GF-D8 (cell line): ENCODE measurements around the gene NLRC5.
"Not testable (repeated sequence)": the region's sequence is repeated elsewhere in the genome, so short reads cannot be mapped to it uniquely, and the experiment has no call there.

Experiments
- DNase-seq: peaks from one replicate; lab custom pipeline; 2025; lab: John Stamatoyannopoulos, UW

The NLRC5 gene

GRCh38 chr16:57000271-57001025 lies 11.1 kb downstream of the NLRC5 start:
- no peak for DNase-seq

- DNase-seq = no peak
Observed at GRCh38 chr16:57001026-57001679, 11.8 kb downstream of the NLRC5 start.

GRCh38 chr16:57003439-57004386 lies 14.4 kb downstream of the NLRC5 start:
- DNase-seq = no peak

- no peak for DNase-seq
Observed at GRCh38 chr16:57004387-57005250, 15.3 kb downstream of the NLRC5 start.

- not testable (repeated sequence) for DNase-seq
Observed at GRCh38 chr16:57005597-57005996, 16.2 kb downstream of the NLRC5 start.

GRCh38 chr16:57007050-57007449 lies 17.7 kb downstream of the NLRC5 start:
- DNase-seq = no peak

GRCh38 chr16:57007530-57007929 lies 18.2 kb downstream of the NLRC5 start:
- no peak for DNase-seq

GRCh38 chr16:57008440-57008839 lies 19.1 kb downstream of the NLRC5 start:
- DNase-seq = no peak

- DNase-seq = no peak
Observed at GRCh38 chr16:57009643-57010170, 20.4 kb downstream of the NLRC5 start.

- no peak for DNase-seq
Observed at GRCh38 chr16:57012353-57012752, 23.0 kb downstream of the NLRC5 start.

- no peak for DNase-seq
Observed at GRCh38 chr16:57013229-57013628, 23.9 kb downstream of the NLRC5 start.

GRCh38 chr16:57013902-57014301 lies 24.5 kb downstream of the NLRC5 start:
- DNase-seq = no peak

GRCh38 chr16:57016301-57016700 lies 26.9 kb downstream of the NLRC5 start:
- no peak for DNase-seq

- DNase-seq = no peak
Observed at GRCh38 chr16:57016831-57017230, 27.5 kb downstream of the NLRC5 start.

- no peak for DNase-seq
Observed at GRCh38 chr16:57017251-57017650, 27.9 kb downstream of the NLRC5 start.

GRCh38 chr16:57019746-57020145 lies 30.4 kb downstream of the NLRC5 start:
- no peak for DNase-seq

GRCh38 chr16:57020651-57021050 lies 31.3 kb downstream of the NLRC5 start:
- no peak for DNase-seq

GRCh38 chr16:57021757-57022156 lies 32.4 kb downstream of the NLRC5 start:
- DNase-seq = no peak

- DNase-seq = no peak
Observed at GRCh38 chr16:57022445-57022844, 33.1 kb downstream of the NLRC5 start.

GRCh38 chr16:57023541-57024249 lies 34.3 kb downstream of the NLRC5 start:
- no peak for DNase-seq
